ENCODE data around the gene RNF213.

The RNF213 gene

GRCh38 chr17:80444644-80444979, 184.0 kb downstream of the RNF213 start:
- TF ChIP-seq GATA3 (IDR thresholded peaks at IDR 0.05; ENCODE audit: low read depth, low read length) = no peak
- no peak for TF ChIP-seq GATA2 (IDR thresholded peaks at IDR 0.05; ENCODE audit: low read depth, low read length)

- no peak for TF ChIP-seq GATA3 (IDR thresholded peaks at IDR 0.05; ENCODE audit: low read depth, low read length)
- no peak for TF ChIP-seq GATA2 (IDR thresholded peaks at IDR 0.05; ENCODE audit: low read depth, low read length)
Observed at GRCh38 chr17:80445007-80445725, 184.5 kb downstream of the RNF213 start.

GRCh38 chr17:80445726-80446110, 185.1 kb downstream of the RNF213 start:
- no peak for TF ChIP-seq GATA2 (IDR thresholded peaks at IDR 0.05; ENCODE audit: low read depth, low read length)
- no peak for TF ChIP-seq GATA3 (IDR thresholded peaks at IDR 0.05; ENCODE audit: low read depth, low read length)

- no peak for TF ChIP-seq GATA3 (IDR thresholded peaks at IDR 0.05; ENCODE audit: low read depth, low read length)
- TF ChIP-seq GATA2 (IDR thresholded peaks at IDR 0.05; ENCODE audit: low read depth, low read length) = no peak
Observed at GRCh38 chr17:80446645-80447405, 186.2 kb downstream of the RNF213 start.

GRCh38 chr17:80447790-80448189, 187.1 kb downstream of the RNF213 start:
- TF ChIP-seq GATA3 (IDR thresholded peaks at IDR 0.05; ENCODE audit: low read depth, low read length) (no peak), GATA2 (IDR thresholded peaks at IDR 0.05; ENCODE audit: low read depth, low read length) (no peak)
